GOT3 (cell line): ENCODE measurements around the gene HLA-DPA1.

ENCODE experiments used
- DNase-seq: peaks from one replicate; lab custom pipeline; 2025; ENCODE audit warnings: mixed read lengths; lab: John Stamatoyannopoulos, UW

HLA-DPA1 gene

GRCh38 chr6:33017018-33017417 lies 56.4 kb downstream of the HLA-DPA1 start:
- DNase-seq = no peak

DNA sequence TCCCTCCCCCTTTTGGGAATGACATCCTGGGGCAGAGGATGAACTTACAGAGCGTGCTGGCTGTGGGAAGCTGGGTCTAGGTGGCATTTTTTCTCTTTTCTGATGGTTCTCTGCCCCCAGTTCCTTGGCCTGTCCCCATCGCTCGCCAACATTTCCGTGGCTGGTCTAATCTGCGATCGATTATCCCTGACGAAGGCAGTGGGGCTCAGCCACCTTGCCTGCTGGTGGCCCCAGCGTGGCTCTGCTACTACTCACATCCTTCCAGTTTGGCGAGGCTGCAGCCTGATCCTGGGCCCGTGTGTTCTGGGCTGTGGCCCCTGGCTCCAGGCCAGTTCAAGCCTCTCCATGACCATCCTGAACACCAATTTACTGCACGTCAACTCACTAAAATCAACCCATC lies 57.7 kb downstream of the HLA-DPA1 start:
- no peak for DNase-seq

- no peak for DNase-seq
Observed at GRCh38 chr6:33014841-33015634, 58.4 kb downstream of the HLA-DPA1 start.
